ENCODE data around the gene FYB1. TPM values are rescaled to one million over a fixed set of nuclear protein-coding genes. Genes with fewer than 3 reads are reported as not detected.

FYB1 gene
- 639 TPM for total RNA-seq
- 100 to 1,000 TPM; 197 to 254 (median 226) TPM for polyA plus RNA-seq

GRCh38 chr5:39219437-39219836, at the start of gene FYB1:
Gene FYB1 (minus strand): TSS chr5:39219563. CDS start chr5:39202960, 16,603 bp downstream.
- Histone ChIP-seq H3K4me3 (ENCODE audit: low read depth, low read length) (no peak within 1 kb of the TSS), H3K27me3 (ENCODE audit: control insufficient read depth, insufficient read depth, low read length) (no peaks in the 10 kb centered on the region), H3K27ac (ENCODE audit: insufficient read depth, low read length, poor library complexity, severe bottlenecking) (no peak within 1 kb of the TSS), H3K9me3 (ENCODE audit: control insufficient read depth in 2 of 2, low read length in 2 of 2) (no peaks in the 10 kb centered on the region), H3K4me1 (ENCODE audit: control insufficient read depth, insufficient read depth, low read length, poor library complexity, severe bottlenecking) (peaks cover 36% of the 10 kb centered on the region), H3K36me3 (ENCODE audit: control insufficient read depth, insufficient read depth, low read length) (no peaks in the 10 kb centered on the region)
- H3K27me3 Mint-ChIP-seq, result no peaks in the 10 kb centered on the region
- ATAC-seq (ENCODE audit: low read depth in 2 of 2) (no peak), DNase-seq (no peak)
- H3K4me1 Mint-ChIP-seq, result peaks cover 14 to 50% (median 30%) of the 10 kb centered on the region in 4 donors
- no peaks in the 10 kb centered on the region for H3K36me3 Mint-ChIP-seq
- H3K9me3 Mint-ChIP-seq, result no peaks in the 10 kb centered on the region
- peak within 1 kb of the TSS in 3 of 4 donors; percentile 1 to 39 (median 26) for H3K4me3 Mint-ChIP-seq
- peak within 1 kb of the TSS in 2 of 3 donors; percentile 63 to 72 for H3K27ac Mint-ChIP-seq

GRCh38 chr5:39267186-39267585, 47.8 kb upstream of the FYB1 start:
- no peak overlapping the region for H3K27ac Mint-ChIP-seq
- H3K27me3 ChIP-seq (ENCODE audit: control insufficient read depth, insufficient read depth, low read length), result no peaks in the 10 kb centered on the region
- H3K9me3 Mint-ChIP-seq, result peaks cover 0 to 3% (median 0%) of the 10 kb centered on the region in 7 donors
- no peaks in the 10 kb centered on the region for H3K27me3 Mint-ChIP-seq
- H3K9me3 ChIP-seq (ENCODE audit: control insufficient read depth in 2 of 2, low read length in 2 of 2), result no peaks in the 10 kb centered on the region
- H3K36me3 Mint-ChIP-seq, result no peaks in the 10 kb centered on the region
- no peak overlapping the region for H3K4me3 Mint-ChIP-seq
- no peaks in the 10 kb centered on the region for H3K36me3 ChIP-seq (ENCODE audit: control insufficient read depth, insufficient read depth, low read length)
- peaks cover 5 to 39% (median 21%) of the 10 kb centered on the region in 4 donors for H3K4me1 Mint-ChIP-seq
- H3K4me1 ChIP-seq (ENCODE audit: control insufficient read depth, insufficient read depth, low read length, poor library complexity, severe bottlenecking), result peaks cover 7% of the 10 kb centered on the region
- H3K27ac ChIP-seq (ENCODE audit: insufficient read depth, low read length, poor library complexity, severe bottlenecking), result no peak overlapping the region
- H3K4me3 ChIP-seq (ENCODE audit: low read depth, low read length), result no peak overlapping the region
- DNase-seq, result no peak
- ATAC-seq (ENCODE audit: low read depth in 2 of 2), result no peak

GRCh38 chr5:39266442-39266841, 47.1 kb upstream of the FYB1 start:
- no peaks in the 10 kb centered on the region for H3K27me3 ChIP-seq (ENCODE audit: control insufficient read depth, insufficient read depth, low read length)
- no peaks in the 10 kb centered on the region for H3K36me3 ChIP-seq (ENCODE audit: control insufficient read depth, insufficient read depth, low read length)
- no peaks in the 10 kb centered on the region for H3K27me3 Mint-ChIP-seq
- H3K9me3 ChIP-seq (ENCODE audit: control insufficient read depth in 2 of 2, low read length in 2 of 2), result no peaks in the 10 kb centered on the region
- no peak for ATAC-seq (ENCODE audit: low read depth in 2 of 2)
- peaks cover 0 to 3% (median 0%) of the 10 kb centered on the region in 7 donors for H3K9me3 Mint-ChIP-seq
- no peak overlapping the region for H3K27ac ChIP-seq (ENCODE audit: insufficient read depth, low read length, poor library complexity, severe bottlenecking)
- H3K4me3 ChIP-seq (ENCODE audit: low read depth, low read length), result no peak overlapping the region
- no peak overlapping the region for H3K27ac Mint-ChIP-seq
- no peaks in the 10 kb centered on the region for H3K36me3 Mint-ChIP-seq
- no peak for DNase-seq
- no peak overlapping the region for H3K4me3 Mint-ChIP-seq
- H3K4me1 Mint-ChIP-seq, result peaks cover 5 to 31% (median 16%) of the 10 kb centered on the region in 4 donors
- peaks cover 7% of the 10 kb centered on the region for H3K4me1 ChIP-seq (ENCODE audit: control insufficient read depth, insufficient read depth, low read length, poor library complexity, severe bottlenecking)

- ATAC-seq (ENCODE audit: low read depth in 2 of 2) (peak in 1 of 2 donors; percentile 34), DNase-seq (peak in 1 of 3 donors; percentile 80)
- Mint-ChIP-seq H3K9me3 (peaks cover 0 to 3% (median 0%) of the 10 kb centered on the region in 7 donors), H3K4me1 (peaks cover 5 to 22% (median 14%) of the 10 kb centered on the region in 4 donors), H3K4me3 (peak overlapping the region in 2 of 4 donors; percentile 11 to 70), H3K27ac (peak overlapping the region in 2 of 3 donors; percentile 6 to 38), H3K27me3 (no peaks in the 10 kb centered on the region), H3K36me3 (no peaks in the 10 kb centered on the region)
- no peaks in the 10 kb centered on the region for H3K36me3 ChIP-seq (ENCODE audit: control insufficient read depth, insufficient read depth, low read length)
- H3K27me3 ChIP-seq (ENCODE audit: control insufficient read depth, insufficient read depth, low read length), result no peaks in the 10 kb centered on the region
- peaks cover 7% of the 10 kb centered on the region for H3K4me1 ChIP-seq (ENCODE audit: control insufficient read depth, insufficient read depth, low read length, poor library complexity, severe bottlenecking)
- H3K27ac ChIP-seq (ENCODE audit: insufficient read depth, low read length, poor library complexity, severe bottlenecking), result no peak overlapping the region
- no peaks in the 10 kb centered on the region for H3K9me3 ChIP-seq (ENCODE audit: control insufficient read depth in 2 of 2, low read length in 2 of 2)
- H3K4me3 ChIP-seq (ENCODE audit: low read depth, low read length), result peak overlapping the region; percentile 33
Observed at GRCh38 chr5:39264528-39264927, 45.2 kb upstream of the FYB1 start.

- Mint-ChIP-seq H3K36me3 (no peaks in the 10 kb centered on the region), H3K27ac (no peak overlapping the region), H3K9me3 (peaks cover 0 to 3% (median 0%) of the 10 kb centered on the region in 7 donors), H3K27me3 (no peaks in the 10 kb centered on the region), H3K4me1 (peaks cover 5 to 22% (median 14%) of the 10 kb centered on the region in 4 donors), H3K4me3 (no peak overlapping the region)
- H3K4me1 ChIP-seq (ENCODE audit: control insufficient read depth, insufficient read depth, low read length, poor library complexity, severe bottlenecking), result peaks cover 7% of the 10 kb centered on the region
- no peaks in the 10 kb centered on the region for H3K9me3 ChIP-seq (ENCODE audit: control insufficient read depth in 2 of 2, low read length in 2 of 2)
- no peaks in the 10 kb centered on the region for H3K27me3 ChIP-seq (ENCODE audit: control insufficient read depth, insufficient read depth, low read length)
- ATAC-seq (ENCODE audit: low read depth in 2 of 2), result no peak
- H3K36me3 ChIP-seq (ENCODE audit: control insufficient read depth, insufficient read depth, low read length), result no peaks in the 10 kb centered on the region
- no peak for DNase-seq
- H3K4me3 ChIP-seq (ENCODE audit: low read depth, low read length), result no peak overlapping the region
- H3K27ac ChIP-seq (ENCODE audit: insufficient read depth, low read length, poor library complexity, severe bottlenecking), result no peak overlapping the region
Observed at GRCh38 chr5:39262981-39263380, 43.6 kb upstream of the FYB1 start.

GRCh38 chr5:39260095-39260494, 40.7 kb upstream of the FYB1 start:
- no peaks in the 10 kb centered on the region for H3K36me3 ChIP-seq (ENCODE audit: control insufficient read depth, insufficient read depth, low read length)
- no peak overlapping the region for H3K4me3 ChIP-seq (ENCODE audit: low read depth, low read length)
- no peaks in the 10 kb centered on the region for H3K36me3 Mint-ChIP-seq
- peaks cover 5 to 26% (median 16%) of the 10 kb centered on the region in 4 donors for H3K4me1 Mint-ChIP-seq
- H3K4me1 ChIP-seq (ENCODE audit: control insufficient read depth, insufficient read depth, low read length, poor library complexity, severe bottlenecking), result peaks cover 7% of the 10 kb centered on the region
- no peak overlapping the region for H3K27ac ChIP-seq (ENCODE audit: insufficient read depth, low read length, poor library complexity, severe bottlenecking)
- no peak for ATAC-seq (ENCODE audit: low read depth in 2 of 2)
- no peak overlapping the region for H3K4me3 Mint-ChIP-seq
- peaks cover 0 to 3% (median 0%) of the 10 kb centered on the region in 7 donors for H3K9me3 Mint-ChIP-seq
- H3K27ac Mint-ChIP-seq, result no peak overlapping the region
- no peak for DNase-seq
- H3K27me3 ChIP-seq (ENCODE audit: control insufficient read depth, insufficient read depth, low read length), result no peaks in the 10 kb centered on the region
- no peaks in the 10 kb centered on the region for H3K27me3 Mint-ChIP-seq
- H3K9me3 ChIP-seq (ENCODE audit: control insufficient read depth in 2 of 2, low read length in 2 of 2), result no peaks in the 10 kb centered on the region

- Mint-ChIP-seq H3K9me3 (peaks cover 0 to 1% (median 0%) of the 10 kb centered on the region in 7 donors), H3K27ac (no peak overlapping the region), H3K4me1 (peaks cover 3 to 11% (median 6%) of the 10 kb centered on the region in 4 donors), H3K36me3 (no peaks in the 10 kb centered on the region), H3K4me3 (no peak overlapping the region), H3K27me3 (no peaks in the 10 kb centered on the region)
- Histone ChIP-seq H3K27ac (ENCODE audit: insufficient read depth, low read length, poor library complexity, severe bottlenecking) (no peak overlapping the region), H3K27me3 (ENCODE audit: control insufficient read depth, insufficient read depth, low read length) (no peaks in the 10 kb centered on the region), H3K4me1 (ENCODE audit: control insufficient read depth, insufficient read depth, low read length, poor library complexity, severe bottlenecking) (no peaks in the 10 kb centered on the region), H3K36me3 (ENCODE audit: control insufficient read depth, insufficient read depth, low read length) (no peaks in the 10 kb centered on the region), H3K9me3 (ENCODE audit: control insufficient read depth in 2 of 2, low read length in 2 of 2) (no peaks in the 10 kb centered on the region), H3K4me3 (ENCODE audit: low read depth, low read length) (no peak overlapping the region)
- ATAC-seq (ENCODE audit: low read depth in 2 of 2), result no peak
- DNase-seq, result no peak
Observed at GRCh38 chr5:39257554-39257953, 38.2 kb upstream of the FYB1 start.

Data from CD4-positive, CD25-positive, alpha-beta regulatory T cell (primary cell).